GM21529 (cell line): ENCODE measurements around the gene ZFYVE27.

Experiments
- ATAC-seq: cut with Tn5 transposase; IDR thresholded peaks from one replicate; pipeline ENCODE4 v1.9.1; 2021; ENCODE audit not compliant: unreplicated experiment

ZFYVE27 gene

DNA sequence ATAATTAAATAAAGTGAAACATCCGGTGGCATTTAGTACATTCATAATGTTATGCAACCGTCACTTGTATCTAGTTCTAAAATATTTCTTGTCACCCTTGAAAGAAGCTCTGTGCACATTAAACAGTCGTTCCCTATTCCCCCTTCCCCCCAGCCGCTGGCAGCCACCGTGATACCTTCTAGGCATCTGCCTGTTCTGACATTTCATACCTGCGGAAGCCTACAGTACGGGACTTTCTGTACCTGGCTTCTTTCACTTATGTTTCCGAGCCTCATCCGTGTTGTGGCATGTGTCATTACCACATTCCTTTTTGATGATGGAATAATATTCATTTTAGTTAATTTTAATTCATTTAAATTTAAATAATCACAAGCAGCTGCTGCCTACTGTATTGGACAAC lies 48.8 kb downstream of the ZFYVE27 start:
- no peak for ATAC-seq

DNA sequence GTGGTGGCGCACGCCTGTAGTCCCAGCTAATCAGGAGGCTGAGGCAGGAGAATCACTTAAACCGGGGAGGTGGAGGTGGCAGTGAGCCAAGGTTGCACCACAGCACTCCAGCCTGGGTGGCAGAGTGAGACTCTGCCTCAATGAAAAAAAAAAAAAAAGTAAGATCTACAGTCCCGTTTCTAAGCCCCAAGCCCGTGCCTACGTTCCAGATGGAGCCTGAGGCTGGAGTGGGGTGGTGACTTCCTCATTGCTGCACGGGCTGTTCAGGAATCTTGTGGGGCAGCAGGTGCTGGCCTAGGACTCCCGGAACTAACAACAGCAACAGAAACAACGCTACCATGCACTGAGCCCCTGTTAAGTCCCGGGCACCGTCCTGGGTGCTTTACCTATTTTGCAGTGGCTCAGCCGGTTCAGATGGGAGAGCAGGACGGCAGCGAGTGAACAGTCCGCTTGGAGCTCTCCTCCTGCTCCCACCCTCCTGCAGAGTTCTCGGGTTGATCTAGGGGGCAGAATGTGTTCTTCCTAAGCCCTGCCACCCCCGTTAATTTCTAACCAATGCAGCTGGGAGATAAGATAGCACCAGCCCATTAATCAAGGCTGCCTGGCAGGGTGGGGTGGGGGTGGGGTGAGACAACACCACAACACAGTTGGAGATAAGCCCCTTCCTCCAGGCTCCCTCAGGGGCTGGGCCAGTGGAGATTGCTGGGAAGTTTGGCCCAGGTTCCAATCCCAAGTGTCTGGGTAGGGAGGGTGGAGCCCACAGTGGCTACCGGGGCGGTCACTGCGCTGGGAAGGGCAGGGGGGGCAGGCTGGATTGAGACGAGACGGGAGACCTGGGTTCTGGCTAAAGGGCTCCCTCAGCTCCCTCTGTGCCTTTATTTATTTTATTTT lies 51.9 kb downstream of the ZFYVE27 start:
- no peak for ATAC-seq

DNA sequence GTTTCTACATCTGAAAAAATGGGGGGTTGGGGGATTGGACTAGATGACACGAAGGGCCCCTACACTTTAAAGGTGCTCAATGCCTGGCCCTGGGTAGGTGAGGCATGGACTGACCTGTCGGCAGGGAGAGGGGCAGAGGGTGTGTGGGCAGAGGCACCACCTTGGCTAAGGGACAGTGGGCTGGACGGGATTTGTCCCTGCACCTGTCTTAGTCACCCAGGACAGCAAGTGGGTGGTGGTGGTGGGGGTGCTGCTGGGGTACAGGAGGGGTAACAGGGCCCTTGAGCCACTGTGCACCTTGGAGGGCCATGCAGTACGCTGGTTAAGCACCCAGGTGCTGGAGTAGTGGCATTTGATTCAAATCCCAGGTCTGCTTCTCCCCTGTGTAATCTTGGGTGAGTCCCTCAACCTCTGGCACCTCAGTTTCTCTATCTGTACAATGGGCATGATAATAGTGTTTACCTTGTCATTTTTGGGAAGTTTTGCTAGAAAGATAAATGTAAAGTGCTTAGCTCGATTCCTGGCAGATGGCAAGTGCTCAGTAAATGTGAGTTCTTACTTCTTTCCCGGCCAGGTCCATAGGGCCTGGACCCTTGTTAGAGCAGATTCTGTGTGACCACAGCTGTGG lies 53.0 kb downstream of the ZFYVE27 start:
- ATAC-seq: no peak

DNA sequence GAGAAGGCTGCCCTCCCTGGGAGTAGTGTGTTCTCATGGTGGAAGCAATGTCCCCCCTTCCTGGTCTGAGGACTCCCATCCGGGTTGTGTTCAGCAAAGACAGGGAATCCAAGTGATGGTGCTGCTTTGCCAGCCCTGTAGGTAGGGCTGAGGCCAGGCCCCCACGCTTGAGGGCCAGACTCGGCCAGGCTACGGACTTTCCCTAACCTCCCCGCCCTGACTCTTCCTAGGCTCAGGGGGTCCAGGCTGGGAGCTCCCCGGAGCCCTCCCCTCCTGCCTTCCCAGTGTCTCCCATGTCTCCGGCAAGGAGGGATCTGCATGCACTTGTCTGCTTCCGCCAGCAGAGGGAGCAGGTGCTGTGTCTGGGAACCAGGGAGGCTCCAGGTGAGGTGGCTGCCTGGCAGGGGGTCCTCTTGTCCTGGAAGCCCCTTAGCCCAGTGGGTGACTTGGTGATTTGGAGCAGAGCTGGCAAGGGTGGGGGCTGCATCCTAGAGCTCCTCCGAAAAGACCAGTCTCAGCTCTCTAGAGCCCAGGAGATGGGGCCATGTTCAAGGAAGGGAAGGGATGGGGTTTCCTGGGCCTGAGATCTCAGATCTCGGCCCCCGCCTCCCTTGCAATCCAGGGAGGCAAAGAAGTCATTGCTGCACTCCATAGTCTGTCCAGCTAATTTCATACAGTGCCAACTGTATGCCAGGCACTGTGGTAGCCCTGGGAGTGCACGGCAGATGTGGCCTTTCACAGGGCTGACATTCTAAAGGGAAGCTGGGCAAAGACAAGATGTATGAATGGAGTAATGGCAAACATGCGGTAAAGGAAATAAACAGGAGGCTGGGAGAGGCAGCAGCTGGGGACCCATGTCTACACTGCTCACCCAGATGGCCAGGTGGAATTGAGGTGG lies 55.1 kb downstream of the ZFYVE27 start:
- no peak for ATAC-seq

DNA sequence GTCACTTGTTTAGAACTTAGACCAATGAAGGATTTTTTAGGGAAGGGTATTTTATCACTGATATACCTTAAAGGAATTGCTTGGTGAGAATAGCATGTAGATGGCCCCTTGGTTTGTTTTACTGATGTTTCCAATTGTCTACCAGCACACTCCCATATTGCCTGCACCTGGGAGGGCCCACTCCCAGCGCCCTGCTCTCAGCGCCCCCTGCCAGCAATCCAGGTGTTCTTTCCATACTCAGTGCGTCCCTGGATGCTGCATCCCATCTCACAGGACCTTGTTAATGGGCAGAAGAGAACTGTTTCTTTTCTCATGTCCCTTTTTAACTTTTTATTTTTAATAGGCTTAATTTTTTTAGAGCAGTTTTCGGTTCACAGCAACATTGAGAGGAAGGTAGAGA lies 59.0 kb downstream of the ZFYVE27 start:
- ATAC-seq: no peak

DNA sequence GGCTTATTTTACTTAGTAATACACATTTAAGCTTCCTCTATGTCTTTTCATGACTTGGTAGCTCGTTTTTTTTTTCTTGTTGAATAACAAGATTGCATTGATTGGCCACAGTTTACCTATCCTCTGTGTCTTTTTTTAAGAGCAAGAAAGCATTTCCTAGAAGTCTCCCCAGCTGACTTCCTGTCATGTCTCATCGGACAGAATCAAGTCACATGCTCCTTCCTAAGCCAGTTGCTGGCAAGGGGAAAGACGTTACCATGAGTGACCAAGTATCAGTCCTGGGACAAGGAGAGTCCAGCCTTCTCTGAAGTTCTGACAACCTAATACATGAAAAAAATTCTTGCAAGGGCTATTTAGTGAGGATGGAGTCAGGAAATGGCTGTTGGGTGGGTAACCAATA lies 59.7 kb downstream of the ZFYVE27 start:
- no peak for ATAC-seq

DNA sequence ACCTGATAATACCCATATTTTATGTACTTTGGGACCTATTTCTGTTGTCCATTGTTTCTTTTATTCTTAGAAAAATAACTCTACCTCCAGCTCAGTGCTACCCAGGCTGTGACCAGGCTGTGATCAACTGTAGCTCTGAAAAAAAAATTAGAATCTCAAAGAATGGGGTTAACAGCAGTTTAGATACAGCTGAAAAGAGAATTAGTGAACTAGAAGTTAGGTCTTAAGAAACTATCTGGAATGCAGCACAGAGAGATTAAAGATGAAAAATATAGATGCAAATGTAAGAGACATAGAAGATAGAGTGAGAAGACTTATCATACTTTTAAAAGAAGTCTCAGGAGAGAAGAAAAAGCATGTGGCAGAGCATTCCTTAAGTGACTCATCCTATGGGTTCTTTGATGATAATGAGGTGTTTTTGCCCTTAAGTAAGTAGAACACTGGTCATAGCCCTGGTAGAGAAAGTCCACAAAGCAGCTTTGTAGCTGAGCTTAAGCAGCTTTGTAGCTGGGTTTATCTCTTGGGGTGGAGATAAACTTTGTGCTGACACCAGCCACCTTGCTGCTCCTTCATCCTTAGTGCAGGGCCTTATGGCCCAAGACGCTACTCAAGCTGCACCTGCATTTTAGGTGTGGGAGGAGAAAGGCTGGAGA lies 62.2 kb downstream of the ZFYVE27 start:
- ATAC-seq: no peak

DNA sequence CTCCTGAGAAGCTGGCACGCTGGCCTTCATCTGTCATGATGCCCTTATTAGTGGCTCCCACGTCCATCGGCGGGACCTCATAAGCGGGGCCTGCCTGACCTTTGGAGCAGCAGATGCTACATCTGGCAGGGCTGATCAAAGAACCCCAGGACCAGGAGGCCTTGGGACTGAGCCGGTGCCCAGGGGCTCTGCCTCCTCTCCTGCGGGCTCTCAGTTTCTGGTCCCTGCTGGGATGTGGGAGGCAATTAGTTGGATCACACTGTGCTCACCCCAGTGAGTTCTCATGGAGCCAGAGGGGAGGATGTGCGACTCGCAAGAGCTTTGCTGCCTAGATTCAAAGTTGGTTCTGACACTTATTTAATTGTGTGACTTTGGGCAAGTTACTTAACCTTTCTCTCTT lies 63.5 kb downstream of the ZFYVE27 start:
- ATAC-seq: no peak

DNA sequence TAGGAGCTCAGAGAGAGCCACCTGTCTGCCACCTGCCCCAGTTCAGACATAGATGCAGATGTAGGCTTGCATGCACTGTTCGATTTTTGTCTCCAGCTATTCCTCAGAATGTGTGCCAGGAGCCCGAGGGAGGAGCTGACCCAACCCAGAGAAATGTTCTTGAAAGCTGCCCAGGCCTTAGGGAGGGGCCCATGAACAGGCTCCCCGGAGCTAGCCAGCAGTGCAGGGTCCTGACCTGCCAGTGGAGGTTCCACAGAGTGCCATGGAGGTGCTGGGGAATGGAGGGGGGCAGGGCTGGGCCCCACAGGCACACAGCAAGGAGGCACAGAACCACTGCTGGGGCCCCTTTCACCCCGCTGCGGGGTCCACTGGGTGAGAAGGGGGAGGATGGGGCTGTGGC lies 64.5 kb downstream of the ZFYVE27 start:
- ATAC-seq: no peak

DNA sequence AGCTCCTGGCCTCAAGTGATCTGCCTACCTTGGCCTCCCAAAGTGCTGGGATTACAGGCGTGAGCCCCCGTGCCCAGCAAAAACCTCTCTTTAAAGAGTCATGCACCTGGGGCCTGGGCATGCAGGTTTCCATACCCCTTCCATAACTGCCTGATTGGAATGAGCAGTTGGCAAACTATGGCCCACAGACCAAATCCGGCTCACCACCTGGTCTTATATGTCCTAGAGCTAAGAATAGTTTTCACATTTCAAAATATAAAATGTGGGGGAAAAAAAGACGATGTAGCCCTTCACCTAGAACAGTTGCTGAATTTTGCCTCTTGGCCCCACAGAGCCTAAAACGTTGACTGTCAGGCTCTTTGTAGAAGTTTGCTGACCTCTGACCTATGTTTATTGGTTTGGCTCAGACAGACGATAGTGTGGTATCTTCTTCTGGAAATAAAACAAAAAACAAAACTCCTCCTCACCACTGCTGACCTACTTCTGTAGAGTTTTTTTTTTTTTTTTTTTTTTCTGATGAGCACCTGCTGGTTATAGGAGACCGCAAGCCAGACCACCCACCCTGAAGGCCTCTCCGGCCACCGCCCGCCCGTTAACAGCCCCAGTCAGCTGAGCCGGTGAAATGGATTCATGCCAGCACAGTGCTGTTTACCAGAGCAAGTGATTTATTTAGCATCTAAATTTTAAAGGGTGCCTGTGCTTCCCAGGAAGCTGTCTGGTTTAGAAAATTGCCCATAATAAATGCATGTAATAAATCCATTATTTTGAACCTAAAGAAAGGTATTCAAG lies 68.4 kb downstream of the ZFYVE27 start:
- no peak for ATAC-seq

DNA sequence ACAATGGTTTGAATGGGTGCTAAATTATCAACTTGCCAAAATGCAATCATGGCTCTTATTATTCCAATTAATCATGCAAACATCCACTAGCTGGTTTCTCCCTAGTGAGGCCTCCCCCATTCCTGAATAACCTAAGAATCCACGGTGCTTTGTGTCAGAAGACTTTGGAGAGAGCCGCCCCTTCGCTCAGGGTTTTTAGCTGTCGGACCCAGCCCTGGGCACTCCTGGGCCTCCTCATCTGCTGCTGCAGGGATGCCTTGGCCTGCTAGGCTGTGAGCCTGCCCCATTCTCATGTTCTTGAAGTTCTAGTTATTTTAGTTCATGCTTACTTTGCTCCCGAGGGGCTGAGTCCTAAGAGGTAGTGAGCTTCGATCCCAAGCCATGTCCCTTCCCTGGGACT lies 69.0 kb downstream of the ZFYVE27 start:
- no peak for ATAC-seq

DNA sequence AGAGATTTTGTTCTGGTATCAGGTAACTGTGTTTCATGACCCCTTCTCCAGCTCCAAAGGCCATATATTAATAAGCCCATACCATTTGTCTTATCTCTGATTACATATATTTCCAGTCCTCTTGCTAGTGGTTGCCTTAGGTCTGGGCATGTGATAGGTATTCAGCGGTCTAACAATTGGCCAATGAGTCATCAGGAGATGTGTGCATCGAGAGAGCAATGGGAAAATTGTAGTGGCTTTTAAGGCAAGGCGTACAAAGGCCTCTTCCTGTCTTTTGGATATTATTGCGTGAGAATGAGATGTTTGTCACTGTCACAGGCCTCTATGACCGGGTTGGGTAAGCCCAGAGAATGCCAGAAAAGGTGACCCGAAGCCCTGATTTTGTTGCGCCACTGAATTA lies 73.5 kb downstream of the ZFYVE27 start:
- ATAC-seq: no peak
